ENCODE measurements around the gene RAB5A.
"Not testable (repeated sequence)": the region's sequence is repeated elsewhere in the genome, so short reads cannot be mapped to it uniquely, and the experiment has no call there.

The RAB5A gene

DNA sequence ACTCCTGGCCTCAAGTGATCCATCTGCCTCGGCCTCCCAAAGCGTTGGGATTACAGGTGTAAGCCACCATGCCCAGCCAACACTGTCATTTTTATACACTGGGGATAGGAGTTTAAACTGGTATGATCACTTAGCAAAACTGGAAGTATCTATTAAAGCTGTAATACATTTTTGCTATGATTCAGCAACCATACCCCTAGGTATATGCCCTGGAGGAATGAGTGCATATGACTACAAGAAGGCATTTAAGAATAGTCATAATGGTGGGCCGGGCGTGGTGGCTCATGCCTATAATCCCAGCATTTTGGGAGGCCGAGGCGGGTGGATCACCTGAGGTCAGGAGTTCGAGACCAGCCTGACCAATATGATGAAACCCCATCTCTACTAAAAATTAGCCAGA lies 85.0 kb downstream of the RAB5A start:
- DNase-seq, result not testable (repeated sequence)

Data from activated effector memory CD4-positive, alpha-beta T cell treated with Interleukin-2 at 50 U/mL for 16 hours (primary cell).